Measurements from ENCODE around the gene IRGQ.

GRCh38 chr19:43562698-43563241 is 33.2 kb downstream of the IRGQ start:
- no peak for TF ChIP-seq POLR2A (IDR thresholded peaks at IDR 0.05)
- TF ChIP-seq, protein P1, sequence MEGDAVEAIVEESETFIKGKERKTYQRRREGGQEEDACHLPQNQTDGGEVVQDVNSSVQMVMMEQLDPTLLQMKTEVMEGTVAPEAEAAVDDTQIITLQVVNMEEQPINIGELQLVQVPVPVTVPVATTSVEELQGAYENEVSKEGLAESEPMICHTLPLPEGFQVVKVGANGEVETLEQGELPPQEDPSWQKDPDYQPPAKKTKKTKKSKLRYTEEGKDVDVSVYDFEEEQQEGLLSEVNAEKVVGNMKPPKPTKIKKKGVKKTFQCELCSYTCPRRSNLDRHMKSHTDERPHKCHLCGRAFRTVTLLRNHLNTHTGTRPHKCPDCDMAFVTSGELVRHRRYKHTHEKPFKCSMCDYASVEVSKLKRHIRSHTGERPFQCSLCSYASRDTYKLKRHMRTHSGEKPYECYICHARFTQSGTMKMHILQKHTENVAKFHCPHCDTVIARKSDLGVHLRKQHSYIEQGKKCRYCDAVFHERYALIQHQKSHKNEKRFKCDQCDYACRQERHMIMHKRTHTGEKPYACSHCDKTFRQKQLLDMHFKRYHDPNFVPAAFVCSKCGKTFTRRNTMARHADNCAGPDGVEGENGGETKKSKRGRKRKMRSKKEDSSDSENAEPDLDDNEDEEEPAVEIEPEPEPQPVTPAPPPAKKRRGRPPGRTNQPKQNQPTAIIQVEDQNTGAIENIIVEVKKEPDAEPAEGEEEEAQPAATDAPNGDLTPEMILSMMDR (IDR thresholded peaks at IDR 0.05), result no peak

Measured in Peyer's patch (tissue), 4 donors.